NCI-H526 (cell line): Measurements from ENCODE around the gene HTR3A.
"Not testable (repeated sequence)": the region's sequence is repeated elsewhere in the genome, so short reads cannot be mapped to it uniquely, and the experiment has no call there.

Source experiments
- DNase-seq, 2 experiments: peaks; one replicate each; lab custom pipeline; 2025; lab: John Stamatoyannopoulos, UW

The HTR3A gene

DNA sequence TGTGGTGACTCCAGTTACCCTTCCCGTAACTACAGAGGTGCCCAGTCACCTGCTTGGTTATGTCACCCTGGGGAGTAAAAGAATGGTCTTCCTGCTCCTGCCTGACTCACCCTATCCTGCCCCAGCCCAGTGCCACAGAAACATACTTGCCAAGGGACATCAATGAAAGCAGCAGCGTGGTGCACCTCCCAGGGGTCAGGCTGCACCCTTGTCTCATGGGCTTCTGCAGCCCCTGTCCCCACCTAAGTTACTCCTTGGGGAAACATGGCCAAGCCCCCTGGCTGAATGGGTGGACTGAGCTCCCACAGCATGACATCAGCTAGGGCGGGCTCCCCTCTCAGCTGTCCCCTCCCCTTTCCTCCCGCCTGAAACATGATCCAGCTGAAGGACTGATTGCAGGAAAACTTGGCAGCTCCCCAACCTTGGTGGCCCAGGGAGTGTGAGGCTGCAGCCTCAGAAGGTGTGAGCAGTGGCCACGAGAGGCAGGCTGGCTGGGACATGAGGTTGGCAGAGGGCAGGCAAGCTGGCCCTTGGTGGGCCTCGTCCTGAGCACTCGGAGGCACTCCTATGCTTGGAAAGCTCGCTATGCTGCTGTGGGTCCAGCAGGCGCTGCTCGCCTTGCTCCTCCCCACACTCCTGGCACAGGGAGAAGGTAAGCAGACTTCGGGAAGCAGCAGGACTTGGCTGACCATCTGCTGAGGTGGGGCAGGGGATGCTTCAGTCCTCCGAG, at the start of gene HTR3A:
Gene HTR3A, plus strand, starts transcription at position 368 of the 730 bp plus-strand sequence. Its CDS starts 218 bp downstream, at position 586.
- peak; percentile 71 to 85 for DNase-seq

- no peak for DNase-seq
These were observed 48.4 kb upstream of the HTR3A start for GRCh38 chr11:113926273-113927197.

DNA sequence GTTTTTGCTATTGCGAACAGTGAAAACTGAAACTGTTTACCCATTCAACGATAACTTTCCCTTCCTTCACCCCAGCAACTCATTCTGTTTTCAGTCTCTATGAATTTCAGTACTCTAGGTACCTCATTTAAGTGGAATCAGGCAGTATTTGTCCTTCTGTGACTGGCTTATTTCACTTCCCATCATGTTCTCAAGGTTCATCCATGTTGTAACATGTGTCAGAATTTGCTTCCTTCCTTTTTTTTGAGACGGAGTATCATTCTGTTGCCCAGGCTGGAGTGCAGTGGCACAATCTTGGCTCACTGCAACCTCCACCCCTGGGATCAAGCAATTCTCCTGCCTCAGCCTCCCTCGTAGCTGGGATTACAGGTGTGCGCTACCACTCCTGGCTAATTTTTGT, 46.6 kb upstream of the HTR3A start:
- DNase-seq: no peak

- no peak for DNase-seq
These were observed 42.1 kb upstream of the HTR3A start for GRCh38 chr11:113932788-113933187.

- not testable (repeated sequence) for DNase-seq
These were observed 40.7 kb upstream of the HTR3A start for GRCh38 chr11:113934193-113934592.

- DNase-seq: peak; percentile 26 to 56
These were observed 40.1 kb upstream of the HTR3A start for GRCh38 chr11:113934761-113935160.

DNA sequence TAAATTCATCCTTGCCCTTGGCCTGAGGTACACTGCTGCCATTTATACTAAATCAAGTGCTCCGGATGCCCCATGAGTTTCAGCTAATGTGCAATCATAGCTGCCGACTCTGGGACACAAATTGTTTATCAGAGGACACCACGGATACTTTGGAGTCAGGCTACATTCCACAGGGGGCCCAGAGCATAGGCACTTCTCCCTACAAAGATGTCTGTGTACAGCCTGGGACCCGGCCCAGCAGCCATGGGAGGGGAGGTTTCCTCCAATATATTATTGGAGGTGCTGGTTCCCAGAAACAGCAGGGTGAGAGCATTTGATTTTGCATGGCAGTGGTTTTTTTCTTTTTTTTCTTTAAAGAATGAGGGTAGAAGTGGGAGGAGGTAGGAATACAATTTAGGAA, 39.0 kb upstream of the HTR3A start:
- DNase-seq: no peak

DNA sequence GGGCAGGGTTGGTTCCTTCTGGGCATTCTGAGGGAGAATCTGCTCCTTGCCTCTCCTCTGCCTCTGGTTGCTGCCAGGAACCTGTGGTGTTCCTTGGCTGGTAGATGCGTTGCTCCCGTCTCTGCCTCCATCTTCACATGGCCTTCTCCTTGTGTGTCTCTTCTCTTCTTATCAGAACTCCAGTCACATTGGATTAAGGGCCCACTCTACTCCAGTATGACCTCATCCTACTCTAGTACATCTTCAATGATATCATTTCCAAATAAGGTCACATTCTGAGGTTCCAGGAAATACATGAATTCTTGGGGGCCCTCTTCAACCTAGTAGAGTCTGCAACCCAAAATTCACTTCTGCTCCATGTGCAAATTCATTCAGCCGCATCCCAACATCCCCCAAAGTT, 37.0 kb upstream of the HTR3A start:
- no peak for DNase-seq

DNA sequence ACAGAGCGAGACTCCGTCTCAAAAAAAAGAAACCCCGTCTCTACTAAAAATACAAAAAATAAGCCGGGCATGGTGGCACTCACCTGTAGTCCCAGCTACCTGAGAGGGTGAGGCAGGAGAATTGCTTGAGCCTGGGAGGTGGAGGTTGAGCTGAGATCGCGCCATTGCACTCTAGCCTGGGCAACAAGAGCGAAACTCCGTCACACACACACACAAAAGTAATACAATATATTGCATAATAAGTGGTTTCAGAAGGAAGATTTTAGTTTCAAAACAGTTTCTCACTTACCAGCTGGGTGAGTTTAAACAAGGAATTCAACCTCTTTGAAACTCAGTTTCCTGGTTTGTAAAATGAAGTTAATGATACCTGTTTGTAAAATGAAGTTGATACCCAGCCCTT, 32.7 kb upstream of the HTR3A start:
- no peak for DNase-seq

- DNase-seq: not testable (repeated sequence)
These were observed 28.7 kb upstream of the HTR3A start for GRCh38 chr11:113946162-113946561.

- no peak for DNase-seq
These were observed 26.9 kb upstream of the HTR3A start for GRCh38 chr11:113947994-113948393.

- DNase-seq: no peak
These were observed 25.0 kb upstream of the HTR3A start for GRCh38 chr11:113949891-113950290.

GRCh38 chr11:113951537-113951936, 23.4 kb upstream of the HTR3A start:
- no peak for DNase-seq

- DNase-seq: no peak
These were observed 22.8 kb upstream of the HTR3A start for GRCh38 chr11:113952070-113952469.

- no peak for DNase-seq
These were observed 22.3 kb upstream of the HTR3A start for GRCh38 chr11:113952588-113952987.

DNA sequence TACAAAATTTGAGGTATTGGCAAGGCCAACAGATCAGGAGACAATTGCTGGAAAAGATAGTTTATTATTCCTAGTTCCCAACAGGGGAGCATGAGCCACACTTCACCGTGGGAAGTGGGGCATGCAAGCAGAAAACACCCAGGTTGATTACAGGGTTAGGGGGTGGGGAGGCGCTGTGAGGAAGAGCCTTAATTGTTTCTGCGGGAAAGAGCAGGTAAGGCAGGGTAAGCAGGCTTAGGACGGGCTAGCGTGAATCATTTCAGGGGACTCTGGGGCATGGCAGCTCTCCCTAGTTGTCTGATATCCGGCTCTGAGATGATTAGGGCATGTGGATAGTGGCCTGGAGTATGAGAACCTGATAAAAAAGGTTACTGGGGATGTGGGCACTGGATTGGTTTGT, 20.7 kb upstream of the HTR3A start:
- no peak for DNase-seq

GRCh38 chr11:113956986-113957385, 17.9 kb upstream of the HTR3A start:
- no peak for DNase-seq

DNA sequence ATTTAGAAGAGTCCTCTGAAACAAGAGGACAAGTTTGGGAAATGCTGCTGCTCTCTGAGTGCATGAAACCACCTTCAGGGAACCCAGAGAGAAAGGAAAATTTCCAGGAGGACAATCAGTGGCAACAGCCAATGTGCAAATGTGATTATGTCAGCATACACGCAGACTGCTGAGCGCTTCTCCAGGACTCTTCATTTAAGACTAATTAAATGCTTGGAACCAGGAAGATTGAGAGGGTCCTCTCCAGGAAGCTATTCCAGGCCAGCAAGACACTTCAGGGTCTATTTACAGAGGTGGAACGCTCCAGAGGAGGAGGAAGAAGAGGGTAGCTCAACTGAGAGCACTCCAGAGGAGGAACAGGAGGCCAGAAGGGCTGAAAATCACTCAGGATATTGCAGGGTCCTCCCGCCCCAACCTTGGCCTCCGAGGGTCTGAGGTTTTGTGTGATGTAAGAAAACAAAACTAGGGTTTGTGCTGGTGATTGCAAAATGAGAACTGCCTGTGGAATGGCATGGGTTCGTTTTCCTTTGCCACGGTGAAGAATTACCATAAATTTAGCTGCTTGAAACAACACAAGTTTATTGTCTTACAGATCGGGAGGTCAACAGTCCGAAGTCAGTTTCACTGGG, 14.1 kb upstream of the HTR3A start:
- no peak for DNase-seq

GRCh38 chr11:113967361-113967760, 7.5 kb upstream of the HTR3A start:
- DNase-seq: peak in 1 of 2 experiments; percentile 60

DNA sequence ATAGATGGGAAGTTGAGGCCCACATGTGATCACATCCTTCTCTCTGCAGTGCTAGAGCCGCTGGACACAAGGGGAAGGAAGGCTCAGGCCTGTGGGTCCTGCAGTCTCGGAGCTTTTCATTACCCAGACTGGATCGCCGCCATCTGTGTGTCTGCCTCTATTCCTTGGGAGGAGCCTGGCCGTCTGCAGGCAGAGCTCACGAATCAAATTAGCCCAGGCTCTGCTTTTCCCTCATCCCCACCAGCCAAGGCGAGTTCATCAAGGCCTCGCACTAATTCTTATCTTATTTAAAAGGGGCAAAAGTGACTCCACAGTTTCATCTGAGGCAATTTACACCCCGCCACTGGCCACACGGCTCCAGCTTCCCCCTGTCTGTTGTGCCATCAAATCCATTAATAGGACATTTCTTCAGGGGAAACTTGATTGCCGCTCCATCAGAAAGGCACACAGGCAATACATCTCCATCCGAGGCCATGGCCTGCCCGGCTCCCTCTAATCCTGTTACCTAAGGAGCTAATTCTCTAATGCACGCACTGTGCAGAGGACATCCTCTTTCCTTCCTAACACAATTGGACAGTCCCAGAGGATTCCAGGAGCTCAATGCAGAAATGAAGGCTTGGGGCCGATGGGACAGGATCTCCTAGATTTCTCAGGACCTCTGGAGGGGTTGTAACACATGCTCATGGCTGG, 3.3 kb upstream of the HTR3A start:
- DNase-seq: no peak

- DNase-seq: peak in 1 of 2 experiments; percentile 35
These were observed 2.2 kb downstream of the HTR3A start for GRCh38 chr11:113977071-113977490.

- DNase-seq: no peak
These were observed 2.8 kb downstream of the HTR3A start for GRCh38 chr11:113977701-113978100.
